ENCODE measurements around the gene SH3RF3. TPM values are rescaled to one million over a fixed set of nuclear protein-coding genes. Genes with fewer than 3 reads are reported as not detected.

Gene SH3RF3
- total and polyA plus RNA-seq, 9 of the 15 experiments (the other 6 are each of a cell fraction or from before 2014, with no cell fraction given): 0.02 TPM; not detected in 8

DNA sequence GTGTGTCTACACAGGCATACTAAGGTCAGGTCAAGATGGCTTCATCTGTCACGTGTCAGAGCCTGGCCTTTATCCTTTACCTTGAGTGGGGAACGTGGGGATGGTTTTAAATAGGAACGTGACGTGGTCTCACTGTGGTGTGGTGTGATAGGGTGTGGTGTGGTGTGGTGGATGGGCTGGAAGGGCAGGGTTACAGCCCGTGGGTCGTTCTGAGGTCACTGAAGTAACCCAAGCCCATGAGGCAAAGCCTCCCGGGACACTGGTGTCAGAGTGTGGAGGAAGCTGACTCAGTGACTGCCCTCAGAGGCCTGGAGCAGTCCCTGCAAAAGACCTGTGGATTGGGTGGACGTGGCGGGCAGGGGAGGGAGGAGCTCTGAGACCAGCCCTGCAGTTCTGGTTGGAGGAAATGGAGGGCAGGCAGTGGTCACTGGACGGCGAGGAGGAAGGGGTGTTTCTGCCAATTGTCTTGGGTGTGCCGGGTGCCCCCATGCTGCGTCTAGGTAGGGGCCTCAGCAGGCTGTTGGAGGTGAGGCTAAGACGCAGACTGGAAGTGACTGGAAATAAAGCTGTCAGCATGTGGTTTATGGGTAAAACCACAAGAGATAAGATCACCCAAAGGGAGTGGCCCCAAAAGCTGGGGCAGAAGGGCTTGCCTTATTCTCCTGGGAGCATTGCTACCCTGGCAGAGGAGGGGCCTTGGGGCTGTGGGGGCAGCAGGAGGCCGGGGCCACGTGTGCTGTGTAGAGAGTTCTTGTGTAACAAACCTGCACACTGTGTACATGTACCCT lies 84.8 kb downstream of the SH3RF3 start (continued):
- TF ChIP-seq SRSF1 (IDR thresholded peaks at IDR 0.05; ENCODE audit: low read depth, low read length) (no peak), SPI1 (IDR thresholded peaks at IDR 0.05; ENCODE audit: borderline replicate concordance, low read depth, low read length) (0 out of 2 replicates have a peak, but pooled peaks have one; percentile 23), MTA2 (IDR thresholded peaks at IDR 0.05; ENCODE audit: low read depth) (no peak), GATA2 (CRISPR knock-in tag; IDR thresholded peaks at IDR 0.05) (peak; percentile 58), TCF3 (CRISPR knock-in tag; IDR thresholded peaks at IDR 0.05) (peak; percentile 24; the same call in 1 of the 2 replicates), ZFP1 (CRISPR knock-in tag; IDR thresholded peaks at IDR 0.05) (no peak), CHD2 (IDR thresholded peaks at IDR 0.05; ENCODE audit: low read depth, low read length) (no peak), IRF2 (CRISPR knock-in tag; IDR thresholded peaks at IDR 0.05) (no peak), TAF7 (tag; IDR thresholded peaks at IDR 0.05) (no peak), ETV1 (tag; conservative IDR thresholded peaks at IDR 0.05; ENCODE audit: low read depth) (peak; percentile 70), CREM (IDR thresholded peaks at IDR 0.05; ENCODE audit: low read depth) (peak; percentile 44; the same call in 1 of the 2 replicates), SMARCA5 (IDR thresholded peaks at IDR 0.05) (no peak), SMAD4 (CRISPR knock-in tag; conservative IDR thresholded peaks at IDR 0.05) (peak; percentile 89), TEAD4 (IDR thresholded peaks at IDR 0.05; ENCODE audit: low read length) (peak; percentile 53; the same call in 1 of the 2 replicates), TEAD4 (CRISPR knock-in tag; IDR thresholded peaks at IDR 0.05; ENCODE audit: borderline replicate concordance) (no peak), TAF15 (IDR thresholded peaks at IDR 0.05; ENCODE audit: low read depth, low read length) (no peak), FOXJ2 (tag; IDR thresholded peaks at IDR 0.05) (no peak), NR2C2 (CRISPR knock-in tag; IDR thresholded peaks at IDR 0.05) (no peak), NR2C2 (tag; IDR thresholded peaks at IDR 0.05) (peak; percentile 52; the same call in 1 of the 2 replicates), RUNX1 (IDR thresholded peaks at IDR 0.05; ENCODE audit: low read depth) (peak; percentile 94; the same call in 1 of the 2 replicates)
- TF ChIP-seq, protein P1, sequence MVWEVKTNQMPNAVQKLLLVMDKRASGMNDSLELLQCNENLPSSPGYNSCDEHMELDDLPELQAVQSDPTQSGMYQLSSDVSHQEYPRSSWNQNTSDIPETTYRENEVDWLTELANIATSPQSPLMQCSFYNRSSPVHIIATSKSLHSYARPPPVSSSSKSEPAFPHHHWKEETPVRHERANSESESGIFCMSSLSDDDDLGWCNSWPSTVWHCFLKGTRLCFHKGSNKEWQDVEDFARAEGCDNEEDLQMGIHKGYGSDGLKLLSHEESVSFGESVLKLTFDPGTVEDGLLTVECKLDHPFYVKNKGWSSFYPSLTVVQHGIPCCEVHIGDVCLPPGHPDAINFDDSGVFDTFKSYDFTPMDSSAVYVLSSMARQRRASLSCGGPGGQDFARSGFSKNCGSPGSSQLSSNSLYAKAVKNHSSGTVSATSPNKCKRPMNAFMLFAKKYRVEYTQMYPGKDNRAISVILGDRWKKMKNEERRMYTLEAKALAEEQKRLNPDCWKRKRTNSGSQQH (CRISPR knock-in tag; IDR thresholded peaks at IDR 0.05): no peak
- TF ChIP-seq, protein P2, sequence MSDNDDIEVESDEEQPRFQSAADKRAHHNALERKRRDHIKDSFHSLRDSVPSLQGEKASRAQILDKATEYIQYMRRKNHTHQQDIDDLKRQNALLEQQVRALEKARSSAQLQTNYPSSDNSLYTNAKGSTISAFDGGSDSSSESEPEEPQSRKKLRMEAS (CRISPR knock-in tag; IDR thresholded peaks at IDR 0.05): 0 out of 2 replicates have a peak, but pooled peaks have one; percentile 27
- TF ChIP-seq, protein P3, sequence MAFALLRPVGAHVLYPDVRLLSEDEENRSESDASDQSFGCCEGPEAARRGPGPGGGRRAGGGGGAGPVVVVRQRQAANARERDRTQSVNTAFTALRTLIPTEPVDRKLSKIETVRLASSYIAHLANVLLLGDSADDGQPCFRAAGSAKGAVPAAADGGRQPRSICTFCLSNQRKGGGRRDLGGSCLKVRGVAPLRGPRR (CRISPR knock-in tag; IDR thresholded peaks at IDR 0.05): no peak
- TF ChIP-seq, protein P4, sequence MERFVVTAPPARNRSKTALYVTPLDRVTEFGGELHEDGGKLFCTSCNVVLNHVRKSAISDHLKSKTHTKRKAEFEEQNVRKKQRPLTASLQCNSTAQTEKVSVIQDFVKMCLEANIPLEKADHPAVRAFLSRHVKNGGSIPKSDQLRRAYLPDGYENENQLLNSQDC (CRISPR knock-in tag; IDR thresholded peaks at IDR 0.05): no peak
- TF ChIP-seq, protein P5, sequence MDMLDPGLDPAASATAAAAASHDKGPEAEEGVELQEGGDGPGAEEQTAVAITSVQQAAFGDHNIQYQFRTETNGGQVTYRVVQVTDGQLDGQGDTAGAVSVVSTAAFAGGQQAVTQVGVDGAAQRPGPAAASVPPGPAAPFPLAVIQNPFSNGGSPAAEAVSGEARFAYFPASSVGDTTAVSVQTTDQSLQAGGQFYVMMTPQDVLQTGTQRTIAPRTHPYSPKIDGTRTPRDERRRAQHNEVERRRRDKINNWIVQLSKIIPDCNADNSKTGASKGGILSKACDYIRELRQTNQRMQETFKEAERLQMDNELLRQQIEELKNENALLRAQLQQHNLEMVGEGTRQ (CRISPR knock-in tag; IDR thresholded peaks at IDR 0.05): peak; percentile 33; the same call in 1 of the 2 replicates
